SH-SY5Y (cell line): Measurements from ENCODE around the gene LRRC8D.

Experiments used
- GATA2 ChIP-seq: IDR thresholded peaks from 2 replicates; pipeline ENCODE4 v1.6.1; 2011; ENCODE audit warnings: mild to moderate bottlenecking, low read depth, low read length
- GATA3 ChIP-seq: IDR thresholded peaks from 2 replicates; pipeline ENCODE4 v1.6.1; 2011; ENCODE audit warnings: low read depth, mild to moderate bottlenecking, low read length, moderate library complexity

The LRRC8D gene

DNA sequence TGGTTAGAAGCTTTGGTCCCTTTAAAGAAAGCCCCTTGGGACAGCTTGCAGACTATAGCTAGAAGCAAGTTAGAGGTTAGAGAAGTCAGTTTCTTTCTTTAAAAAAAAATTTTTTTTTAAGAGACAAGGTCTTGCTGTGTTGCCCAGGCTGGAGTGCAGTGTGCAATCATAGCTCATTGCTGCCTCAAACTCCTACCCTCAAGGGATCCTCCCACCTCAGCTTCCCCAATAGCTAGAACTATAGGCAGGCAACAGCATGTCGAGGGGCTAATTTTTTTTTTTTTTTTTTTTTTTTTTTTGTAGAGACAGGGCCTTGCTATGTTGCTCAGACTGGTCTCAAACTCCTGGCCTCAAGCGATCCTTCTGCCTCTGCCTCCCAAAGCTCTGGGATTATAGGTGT is 129.9 kb downstream of the LRRC8D start:
- TF ChIP-seq GATA2 (no peak), GATA3 (no peak)

DNA sequence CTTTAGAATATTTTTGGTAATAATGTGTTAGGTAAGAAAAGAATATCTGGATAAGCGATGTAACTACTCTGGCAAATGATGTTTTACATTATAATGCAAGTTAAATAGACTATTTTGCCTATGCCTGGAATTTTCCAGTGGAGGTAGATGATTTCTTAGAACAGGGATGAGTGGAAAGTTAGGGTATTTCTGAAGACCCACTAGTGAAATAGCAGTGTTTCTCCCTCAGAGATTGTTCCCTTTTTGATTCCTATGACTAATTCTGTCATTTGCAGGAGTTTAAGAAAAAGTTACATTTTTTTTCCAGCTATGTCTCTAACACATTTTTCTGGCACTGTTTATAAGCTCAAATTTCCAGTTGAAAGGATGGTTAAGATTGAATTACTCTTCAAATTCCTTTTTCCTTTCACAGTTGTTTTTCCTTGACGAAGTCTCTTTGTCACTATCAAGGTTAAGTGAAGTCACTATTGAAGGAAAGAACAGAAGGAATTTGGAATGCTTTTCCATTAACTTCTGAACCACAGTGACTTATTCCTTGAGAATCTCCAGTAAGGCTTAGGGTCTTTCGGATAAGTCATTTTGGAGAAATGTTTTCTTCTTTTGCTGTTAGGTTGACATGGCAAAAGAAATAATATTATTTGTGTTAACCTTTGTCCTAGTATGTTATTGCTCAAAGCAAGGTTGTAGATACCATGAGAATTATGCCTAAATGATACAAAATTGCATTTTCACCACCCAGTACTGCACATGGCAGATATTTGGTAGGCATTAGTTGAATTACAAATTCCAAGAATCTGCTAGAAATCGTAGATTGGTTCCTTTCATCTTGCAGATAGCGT is 131.2 kb downstream of the LRRC8D start:
- TF ChIP-seq GATA2 (no peak), GATA3 (no peak)

DNA sequence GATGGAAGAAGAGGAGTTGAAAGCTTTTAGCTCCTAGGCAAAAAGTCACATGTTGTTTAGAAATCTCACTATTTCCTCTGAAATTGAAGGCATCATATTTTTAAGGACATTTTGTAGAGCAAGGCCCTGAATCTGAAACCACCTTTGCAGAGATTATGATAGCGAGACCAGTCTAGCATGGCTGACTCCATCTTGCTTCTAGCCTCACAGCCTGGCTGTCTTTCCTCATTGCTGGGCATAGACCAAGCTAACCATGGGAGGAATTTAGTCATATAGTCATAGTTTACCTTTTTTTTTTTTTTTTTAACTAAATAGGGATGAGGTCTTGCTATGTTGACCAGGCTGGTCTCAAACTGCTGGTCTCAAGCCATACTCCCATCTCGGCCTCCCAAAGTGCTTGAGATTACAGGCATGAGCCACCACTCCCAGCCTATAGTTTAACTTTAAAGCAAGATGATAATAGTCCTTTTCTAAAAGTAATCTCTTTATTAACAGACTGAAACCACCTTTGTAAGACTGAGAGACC is 131.8 kb downstream of the LRRC8D start:
- TF ChIP-seq GATA2 (no peak), GATA3 (no peak)

- no peak for TF ChIP-seq GATA3
- TF ChIP-seq GATA2, result no peak
These were observed 132.3 kb downstream of the LRRC8D start for GRCh38 chr1:89953131-89953626.

DNA sequence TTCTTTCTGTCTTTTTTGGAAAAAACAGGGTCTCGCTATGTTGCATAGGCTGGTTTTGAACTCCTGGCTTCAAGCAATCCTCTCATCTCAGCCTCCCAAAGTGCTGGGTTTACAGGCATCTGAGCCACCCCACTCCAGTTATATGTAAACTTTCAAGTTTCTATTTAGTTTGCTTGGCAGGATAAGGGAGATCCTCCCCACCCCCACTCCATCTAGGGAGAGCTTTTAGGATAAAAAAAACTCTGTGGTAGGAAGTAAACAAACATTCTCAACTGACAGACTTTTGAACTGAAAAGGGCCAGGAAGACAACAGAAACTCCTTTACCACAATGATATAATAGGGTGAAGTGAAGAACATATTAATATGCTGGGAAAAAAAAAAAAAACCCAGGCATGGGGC is 133.1 kb downstream of the LRRC8D start:
- TF ChIP-seq GATA2, result no peak
- no peak for TF ChIP-seq GATA3

DNA sequence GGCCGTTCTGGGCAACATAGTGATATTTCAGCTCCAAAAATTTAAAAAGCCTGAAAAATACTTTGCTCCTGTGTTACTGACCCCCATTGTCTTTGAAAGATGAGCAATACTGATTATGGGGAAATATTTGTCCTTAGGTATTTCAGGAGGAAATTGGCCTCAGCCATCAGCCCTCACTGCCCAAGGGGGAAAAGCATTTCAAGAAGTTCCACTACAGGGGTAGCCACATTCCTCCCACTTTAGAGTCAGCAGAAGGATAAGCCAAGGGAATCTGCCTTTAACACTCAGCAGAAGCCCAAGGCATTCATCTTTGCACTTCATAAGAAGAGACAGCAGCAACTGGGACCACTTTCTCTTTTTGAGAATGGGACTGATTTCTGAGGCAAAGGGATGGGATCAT is 133.6 kb downstream of the LRRC8D start:
- TF ChIP-seq GATA3, result no peak
- TF ChIP-seq GATA2, result no peak

DNA sequence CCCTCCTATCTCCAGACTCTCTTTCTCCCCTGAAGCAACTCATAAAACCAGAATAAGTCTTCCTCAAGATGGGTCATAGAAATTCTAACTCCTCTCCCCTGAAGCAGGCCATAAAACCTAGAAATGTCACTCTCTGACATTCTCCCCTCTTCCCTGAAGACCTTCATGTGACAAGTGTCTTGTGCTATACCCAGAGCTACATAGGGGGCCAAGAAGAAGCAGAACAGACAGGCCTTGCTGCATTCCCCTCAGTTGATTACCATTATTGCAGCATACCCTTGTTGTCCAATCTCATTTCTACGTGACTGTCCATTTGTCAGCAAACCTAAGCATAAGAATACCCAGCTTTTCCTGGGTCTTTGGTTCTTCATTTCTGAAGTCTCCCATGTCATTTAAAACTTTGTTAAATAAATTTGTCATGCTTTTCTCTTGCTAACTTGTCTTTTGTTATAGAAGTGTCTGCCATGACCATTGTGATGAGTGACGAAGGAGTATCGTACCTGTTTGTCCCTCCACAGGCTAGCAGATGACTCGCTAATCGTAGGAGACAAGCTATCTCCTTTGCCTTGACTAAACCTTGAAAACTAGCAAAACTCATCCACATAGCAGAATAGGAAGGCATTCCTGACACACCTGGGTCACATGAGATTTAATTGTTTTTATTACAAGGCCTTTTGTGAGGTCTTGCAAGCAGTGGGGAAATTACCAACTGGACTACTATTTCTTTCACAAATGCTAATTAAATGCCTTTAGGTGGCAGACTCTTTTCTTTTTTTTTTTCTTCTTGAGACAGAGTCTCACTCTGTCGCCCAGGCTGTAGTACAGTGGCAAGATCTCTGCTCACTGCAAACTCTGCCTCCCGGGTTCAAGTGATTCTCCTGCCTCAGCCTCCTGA is 134.7 kb downstream of the LRRC8D start:
- no peak for TF ChIP-seq GATA2
- TF ChIP-seq GATA3, result no peak

DNA sequence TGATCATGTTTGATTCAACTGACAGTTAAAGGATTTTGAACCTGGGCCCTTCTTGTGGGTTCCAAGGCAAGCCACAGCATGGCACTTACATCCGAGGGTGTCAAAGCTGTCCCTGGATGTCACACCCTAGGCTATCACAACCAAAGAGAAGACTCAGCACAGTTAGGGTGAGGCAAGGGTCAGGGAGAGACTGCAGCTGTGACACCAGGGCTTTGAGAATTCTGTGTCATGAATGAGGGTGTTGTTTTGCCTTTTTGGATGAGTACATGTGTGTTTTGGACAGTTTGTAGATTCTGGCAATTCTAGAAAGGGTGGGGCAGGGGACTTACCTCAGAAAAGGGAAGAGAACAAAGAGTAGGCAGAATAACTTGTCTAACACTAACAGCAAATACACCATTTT is 136.3 kb downstream of the LRRC8D start:
- no peak for TF ChIP-seq GATA2
- no peak for TF ChIP-seq GATA3

- TF ChIP-seq GATA3 (no peak), GATA2 (no peak)
These were observed 138.2 kb downstream of the LRRC8D start for GRCh38 chr1:89958851-89959654.

GRCh38 chr1:89959719-89960118 is 138.9 kb downstream of the LRRC8D start:
- TF ChIP-seq GATA2, result no peak
- no peak for TF ChIP-seq GATA3

DNA sequence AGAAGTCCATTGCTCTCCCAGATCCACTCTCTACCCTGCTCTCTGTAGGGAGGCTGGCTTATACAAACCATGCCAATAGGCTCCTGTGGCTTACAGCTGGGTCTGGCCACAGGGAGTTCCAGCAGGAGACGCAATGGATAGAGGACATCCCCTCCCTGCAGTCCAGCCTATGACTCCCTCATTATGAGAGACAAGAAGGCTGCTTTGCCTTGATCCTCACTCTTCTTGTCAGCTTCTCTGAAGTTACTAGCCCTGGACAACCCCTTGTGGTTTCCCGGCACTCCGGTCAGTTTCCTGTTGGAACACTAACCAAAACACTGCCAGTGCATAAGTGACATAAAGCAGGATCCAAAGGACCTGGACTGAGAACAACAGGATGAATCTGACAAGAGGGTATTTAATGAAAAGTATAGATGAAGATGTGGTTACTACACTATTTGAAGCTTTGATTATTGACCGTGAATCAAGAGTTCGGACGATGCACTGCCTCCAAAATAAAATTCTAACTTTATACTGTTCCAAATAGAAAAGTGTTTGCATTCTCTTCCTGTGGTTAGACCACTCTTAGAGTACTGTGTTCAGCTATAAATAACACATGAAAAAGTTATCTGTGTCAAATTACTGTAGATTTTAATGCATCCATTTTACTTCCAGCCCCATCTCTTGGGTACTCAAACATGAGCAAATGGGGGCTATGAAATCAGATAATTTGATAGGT is 141.4 kb downstream of the LRRC8D start:
- TF ChIP-seq GATA2 (no peak), GATA3 (no peak)

DNA sequence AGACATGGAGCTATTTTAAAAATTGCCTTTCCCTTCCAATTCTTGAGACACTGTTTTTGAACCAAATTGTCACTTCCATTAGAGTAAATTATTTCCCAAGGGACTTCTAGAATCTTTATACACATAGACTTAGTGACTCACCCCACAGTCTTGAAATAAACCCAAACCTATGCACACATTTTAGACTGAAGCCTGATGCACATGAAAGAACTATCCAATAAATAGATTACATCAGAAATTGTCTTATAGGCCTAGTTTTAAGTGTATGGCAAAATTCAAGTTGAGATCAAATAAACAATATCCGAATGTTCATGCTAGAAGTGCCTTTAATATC is 141.9 kb downstream of the LRRC8D start:
- TF ChIP-seq GATA2, result no peak
- no peak for TF ChIP-seq GATA3

GRCh38 chr1:89965193-89965768 is 144.4 kb downstream of the LRRC8D start:
- no peak for TF ChIP-seq GATA2
- no peak for TF ChIP-seq GATA3
